Epithelial cell of esophagus (primary cell): ENCODE measurements around the gene PLCB1.

ENCODE experiments used
- DNase-seq: peaks from one replicate; pipeline ENCODE4 v3.0.0; 2010; ENCODE audit warnings: low read depth
- H3K4me3 ChIP-seq: 2 replicates; pipeline ENCODE4 v1.5.1; 2011; ENCODE audit warnings: mild to moderate bottlenecking, low read length, control low read depth
- CTCF ChIP-seq: IDR thresholded peaks from 2 replicates; pipeline ENCODE4 v1.5.1; 2011; ENCODE audit warnings: low read depth, mild to moderate bottlenecking, low read length, control low read depth, inconsistent platforms; ENCODE audit not compliant: insufficient read depth; ENCODE audit errors: missing control alignments

Gene PLCB1

GRCh38 chr20:8865636-8866035 is 733.6 kb downstream of the PLCB1 start:
- no peak for DNase-seq
- no peak for TF ChIP-seq CTCF
- H3K4me3 ChIP-seq: no peak overlapping the region

GRCh38 chr20:8867038-8867740 is 735.1 kb downstream of the PLCB1 start:
- no peak overlapping the region for H3K4me3 ChIP-seq
- no peak for DNase-seq
- no peak for TF ChIP-seq CTCF

- TF ChIP-seq CTCF: no peak
- no peak for DNase-seq
- H3K4me3 ChIP-seq: no peak overlapping the region
Observed at GRCh38 chr20:8870652-8871051, 738.6 kb downstream of the PLCB1 start.

- no peak overlapping the region for H3K4me3 ChIP-seq
- no peak for TF ChIP-seq CTCF
- DNase-seq: no peak
Observed at GRCh38 chr20:8874437-8874836, 742.4 kb downstream of the PLCB1 start.

GRCh38 chr20:8875586-8875985 is 743.5 kb downstream of the PLCB1 start:
- no peak overlapping the region for H3K4me3 ChIP-seq
- no peak for TF ChIP-seq CTCF
- no peak for DNase-seq

GRCh38 chr20:8876366-8876765 is 744.3 kb downstream of the PLCB1 start:
- DNase-seq: no peak
- TF ChIP-seq CTCF: no peak
- H3K4me3 ChIP-seq: no peak overlapping the region

GRCh38 chr20:8877294-8877693 is 745.2 kb downstream of the PLCB1 start:
- no peak for TF ChIP-seq CTCF
- no peak for DNase-seq
- H3K4me3 ChIP-seq: no peak overlapping the region
